ENCODE measurements around the gene LRRIQ1.
"Not testable (repeated sequence)": the region's sequence is repeated elsewhere in the genome, so short reads cannot be mapped to it uniquely, and the experiment has no call there.

LRRIQ1 gene

GRCh38 chr12:85065837-85066482 lies 29.8 kb downstream of the LRRIQ1 start:
- DNase-seq: no peak

- DNase-seq: no peak
Observed at GRCh38 chr12:85072826-85073225, 36.7 kb downstream of the LRRIQ1 start.

DNA sequence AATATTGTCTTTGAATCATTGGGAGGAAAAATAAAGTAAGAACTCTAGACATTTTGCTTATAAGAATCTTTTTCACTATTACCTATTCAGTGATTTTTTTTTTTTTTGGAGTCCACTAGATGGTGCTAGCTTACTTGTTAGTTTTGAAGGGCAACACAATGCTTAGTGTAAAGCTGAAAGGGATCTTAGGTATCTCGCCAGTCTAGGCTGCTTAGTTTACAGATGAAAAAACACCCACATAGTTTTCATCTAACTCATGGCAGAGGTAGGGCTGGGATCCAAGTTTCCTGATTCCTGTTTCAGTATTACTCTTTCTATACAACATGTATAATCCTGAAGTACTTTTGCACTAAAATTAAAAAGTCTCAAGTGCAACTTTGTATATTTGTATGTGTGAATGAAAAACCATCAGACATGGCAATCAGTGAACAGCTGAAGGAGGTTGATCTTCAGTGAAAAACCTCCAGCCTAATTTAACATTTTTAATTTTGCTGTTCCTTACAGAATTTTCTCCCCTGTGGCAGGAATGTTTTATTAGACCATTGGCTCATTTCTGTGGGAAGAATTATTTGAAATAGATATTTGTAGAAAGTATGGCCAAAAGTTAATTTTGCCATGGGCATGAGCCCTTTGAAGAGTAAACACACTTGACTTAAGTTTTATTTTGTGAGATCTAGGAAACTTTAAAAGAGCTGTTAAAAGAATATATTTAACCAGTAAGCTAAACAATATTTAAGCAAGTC lies 40.7 kb downstream of the LRRIQ1 start:
- peak in 1 of 5 donors; percentile 4 for DNase-seq

GRCh38 chr12:85085066-85085465 lies 48.9 kb downstream of the LRRIQ1 start:
- no peak for DNase-seq

- DNase-seq: no peak
Observed at GRCh38 chr12:85089792-85090191, 53.6 kb downstream of the LRRIQ1 start.

GRCh38 chr12:85092814-85093370 lies 56.7 kb downstream of the LRRIQ1 start:
- DNase-seq: no peak

GRCh38 chr12:85095501-85095900 lies 59.4 kb downstream of the LRRIQ1 start:
- DNase-seq: no peak

GRCh38 chr12:85130646-85131045 lies 94.5 kb downstream of the LRRIQ1 start:
- no peak for DNase-seq

- DNase-seq: no peak
Observed at GRCh38 chr12:85138833-85139232, 102.7 kb downstream of the LRRIQ1 start.

DNA sequence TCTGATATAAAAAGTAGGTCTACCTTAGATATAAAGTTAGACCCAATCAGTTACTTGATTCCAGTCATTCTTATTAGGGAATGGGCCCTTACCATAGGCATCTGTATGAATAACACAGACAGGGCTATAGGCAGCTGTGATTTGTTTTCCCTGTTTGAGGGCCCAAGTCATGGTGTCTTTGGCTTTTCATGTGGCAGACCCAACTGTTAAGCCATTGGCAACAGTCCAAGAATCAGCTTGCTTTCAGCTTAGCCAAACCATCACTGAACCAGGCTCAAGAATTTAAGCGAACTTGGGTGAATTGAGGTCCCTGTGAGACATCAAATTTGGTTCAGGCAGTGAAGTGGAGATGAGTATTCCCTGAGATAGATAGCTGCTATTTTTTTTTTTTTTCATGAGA lies 111.2 kb downstream of the LRRIQ1 start:
- no peak for DNase-seq

- no peak for DNase-seq
Observed at GRCh38 chr12:85152311-85152729, 116.2 kb downstream of the LRRIQ1 start.

DNA sequence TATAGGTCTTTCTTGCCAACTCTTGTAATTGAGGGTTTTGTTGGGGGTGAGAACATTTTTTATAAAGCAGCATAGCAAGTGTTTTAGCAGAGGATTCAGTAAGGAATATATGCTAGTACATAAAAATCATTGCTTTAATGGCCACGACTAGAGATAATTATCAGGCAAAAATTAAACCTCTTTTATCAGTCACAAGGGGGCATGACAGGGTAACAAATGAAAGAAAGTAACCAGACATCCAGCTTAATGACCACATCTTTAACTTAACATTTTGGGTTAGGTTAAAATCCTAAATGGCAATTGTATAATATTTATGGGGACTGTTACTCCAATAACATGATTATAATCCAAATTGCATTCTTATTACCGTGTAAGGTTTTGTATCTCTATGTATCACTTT lies 119.6 kb downstream of the LRRIQ1 start:
- no peak for DNase-seq

DNA sequence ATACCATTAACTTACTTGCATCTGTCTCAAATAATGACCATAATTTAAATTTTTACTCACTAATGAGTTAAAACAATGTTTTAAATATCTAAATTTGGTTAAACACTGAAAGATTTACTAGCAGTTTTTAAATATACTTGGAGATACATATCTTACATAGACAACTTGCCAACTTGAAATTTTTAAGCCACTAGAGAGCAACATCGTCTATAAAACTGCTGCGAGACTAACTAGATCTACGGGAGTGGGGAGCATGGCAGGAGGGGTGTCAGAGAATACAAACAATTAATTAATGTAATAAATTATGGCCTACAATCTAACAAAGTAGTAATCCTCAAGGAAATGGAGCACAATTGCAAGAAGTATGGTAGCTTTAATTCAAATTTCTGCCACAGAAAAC lies 120.4 kb downstream of the LRRIQ1 start:
- no peak for DNase-seq

DNA sequence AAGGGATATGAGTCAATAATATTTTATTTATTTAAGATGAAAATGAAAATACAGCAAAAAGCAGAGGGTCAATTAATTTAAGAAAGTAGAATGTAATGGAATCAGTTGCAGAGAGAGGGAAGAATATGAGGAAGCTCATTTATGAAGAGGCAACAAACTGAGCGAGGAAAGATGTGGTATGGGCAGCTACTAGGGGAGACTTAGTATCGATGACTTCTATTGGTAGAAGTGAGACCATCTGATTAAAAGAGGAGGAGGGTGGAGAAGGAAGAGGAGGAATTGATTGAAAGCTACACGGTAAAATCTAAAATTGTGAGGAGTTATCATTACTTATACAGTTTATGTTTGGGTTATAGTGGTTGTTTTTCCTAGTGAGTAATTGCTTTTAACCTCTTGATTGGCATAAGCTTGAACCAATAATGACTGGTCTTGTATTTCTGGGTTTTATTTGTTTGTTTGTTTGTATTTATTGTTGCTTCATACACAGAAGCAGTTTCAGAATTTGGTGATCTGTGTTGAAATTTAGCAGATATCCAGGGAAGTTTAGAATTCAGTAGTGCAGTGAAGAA lies 121.0 kb downstream of the LRRIQ1 start:
- DNase-seq: no peak

- DNase-seq: no peak
Observed at GRCh38 chr12:85163752-85164321, 127.7 kb downstream of the LRRIQ1 start.

DNA sequence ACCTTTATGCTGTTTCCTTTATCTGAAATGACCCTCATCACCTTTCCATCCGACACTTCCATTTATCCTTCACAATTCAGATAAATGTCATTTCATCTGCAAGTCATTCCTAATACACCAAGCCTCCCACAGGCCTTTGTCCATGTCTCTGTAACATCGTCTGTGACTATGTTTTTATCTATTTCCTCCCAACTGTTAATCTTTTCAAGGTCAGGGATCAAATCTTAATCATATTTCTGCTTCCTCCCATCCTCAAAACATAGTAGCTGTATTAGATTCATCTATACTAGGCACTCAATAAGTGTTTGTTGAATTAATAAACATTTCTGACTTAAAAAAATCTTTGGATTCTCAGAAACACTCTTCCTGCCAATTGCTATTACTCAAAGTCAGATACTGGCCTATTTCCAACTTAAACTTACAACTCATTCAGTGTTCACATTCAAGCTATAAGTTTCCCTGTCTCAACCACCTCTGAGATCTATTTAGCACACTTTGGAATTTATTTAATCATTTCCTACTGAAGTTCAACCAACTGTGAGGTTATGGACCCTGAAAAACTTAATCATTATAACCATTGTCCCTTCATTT lies 143.6 kb downstream of the LRRIQ1 start:
- DNase-seq: no peak

GRCh38 chr12:85182699-85183098 lies 146.5 kb downstream of the LRRIQ1 start:
- DNase-seq: no peak

GRCh38 chr12:85183855-85184254 lies 147.7 kb downstream of the LRRIQ1 start:
- no peak for DNase-seq

DNA sequence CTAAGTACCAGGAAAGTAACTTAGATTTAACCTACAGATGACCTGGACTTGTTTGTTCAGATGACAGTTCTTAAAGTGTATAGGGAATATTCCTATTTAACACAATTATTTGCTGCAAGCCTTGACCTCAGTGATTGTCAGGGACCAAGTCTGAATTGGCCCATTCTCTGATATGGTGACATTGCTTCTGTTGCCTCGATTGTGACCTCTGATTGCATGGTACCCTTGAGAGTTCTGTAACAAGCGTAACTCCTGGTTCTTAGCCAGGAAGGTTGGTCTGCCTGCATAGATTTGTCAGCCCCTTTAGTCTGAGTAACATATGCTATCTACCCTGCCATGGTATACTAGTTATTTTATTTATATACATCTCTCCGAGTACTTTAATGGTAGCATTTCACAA lies 150.1 kb downstream of the LRRIQ1 start:
- DNase-seq: no peak

DNA sequence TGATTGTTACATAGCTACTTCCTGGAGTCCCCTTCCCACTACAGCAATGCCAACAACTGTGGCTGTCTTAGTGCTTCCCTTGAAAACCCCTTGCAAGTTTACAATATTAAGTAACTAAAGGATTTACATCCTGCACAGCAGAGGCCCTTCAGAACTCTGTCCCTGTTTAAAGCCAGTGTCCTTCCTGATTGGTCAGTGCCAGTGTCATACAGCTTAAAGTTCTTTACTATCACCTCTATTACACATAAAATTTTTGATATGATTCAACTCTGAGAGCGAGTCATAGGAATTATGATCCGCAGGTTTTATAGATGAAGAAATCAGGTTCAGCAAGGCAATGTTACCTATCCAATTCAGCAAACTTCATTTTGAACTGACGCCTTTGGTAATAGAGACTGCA lies 152.5 kb downstream of the LRRIQ1 start:
- no peak for DNase-seq

DNA sequence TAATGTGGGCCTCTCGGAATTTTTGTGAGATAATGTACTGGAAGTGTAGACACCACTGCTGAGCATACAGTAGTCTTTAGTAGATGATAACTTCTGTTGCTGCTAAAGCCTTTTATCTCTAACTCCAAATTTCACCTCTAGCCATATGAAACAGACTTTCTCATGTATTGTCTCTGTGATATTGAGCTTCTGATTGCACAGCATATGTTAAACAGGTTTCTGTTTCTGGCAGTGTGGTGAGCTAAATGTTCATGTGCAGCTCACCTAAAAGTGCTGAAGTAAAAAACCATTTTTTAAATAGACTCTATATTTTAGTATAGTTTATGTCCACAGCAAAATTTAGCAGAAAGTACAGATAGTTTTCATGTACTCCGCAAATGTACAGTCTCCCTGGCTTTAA lies 154.6 kb downstream of the LRRIQ1 start:
- DNase-seq: no peak

DNA sequence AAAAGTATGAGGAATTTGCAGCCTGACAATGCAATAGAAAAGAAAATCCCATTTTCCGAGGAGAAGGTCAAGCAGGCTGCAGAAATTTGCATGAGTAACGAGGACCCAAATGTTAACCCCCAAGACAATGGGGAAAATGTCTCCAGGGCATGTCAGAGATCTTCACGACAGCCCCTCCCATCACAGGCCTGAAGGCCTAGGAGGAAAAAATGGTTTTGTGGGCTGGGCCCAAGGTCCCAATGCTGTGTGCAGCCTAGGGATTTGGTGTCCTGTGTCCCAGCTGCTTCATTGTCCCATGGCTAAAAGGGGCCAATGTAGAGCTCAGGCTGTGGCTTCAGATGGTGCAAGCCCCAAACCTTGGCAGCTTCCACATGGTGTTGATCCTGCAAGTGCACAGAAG lies 167.7 kb downstream of the LRRIQ1 start:
- DNase-seq: not testable (repeated sequence)

DNA sequence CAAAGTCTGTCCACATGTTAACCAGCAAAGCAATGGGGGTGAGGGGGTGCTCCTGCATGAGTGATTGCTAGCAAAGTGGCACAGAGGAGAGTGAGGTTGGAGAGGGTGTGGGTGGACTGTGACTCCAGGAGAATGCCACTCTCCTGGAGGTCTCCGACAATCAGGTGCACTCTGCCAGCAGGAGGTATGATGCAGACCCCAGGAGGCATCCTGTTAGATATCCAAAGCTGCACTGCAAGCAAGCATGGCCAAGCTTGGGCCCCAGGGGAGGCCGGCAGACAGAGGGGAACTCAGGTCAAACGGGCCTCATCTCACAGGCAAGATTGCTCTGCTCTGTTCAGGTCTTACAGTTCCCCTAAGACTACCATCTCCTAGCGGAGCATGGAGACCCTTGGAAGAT lies 170.4 kb downstream of the LRRIQ1 start:
- DNase-seq: no peak
